ENCODE data around the gene UNC5A.

UNC5A gene

DNA sequence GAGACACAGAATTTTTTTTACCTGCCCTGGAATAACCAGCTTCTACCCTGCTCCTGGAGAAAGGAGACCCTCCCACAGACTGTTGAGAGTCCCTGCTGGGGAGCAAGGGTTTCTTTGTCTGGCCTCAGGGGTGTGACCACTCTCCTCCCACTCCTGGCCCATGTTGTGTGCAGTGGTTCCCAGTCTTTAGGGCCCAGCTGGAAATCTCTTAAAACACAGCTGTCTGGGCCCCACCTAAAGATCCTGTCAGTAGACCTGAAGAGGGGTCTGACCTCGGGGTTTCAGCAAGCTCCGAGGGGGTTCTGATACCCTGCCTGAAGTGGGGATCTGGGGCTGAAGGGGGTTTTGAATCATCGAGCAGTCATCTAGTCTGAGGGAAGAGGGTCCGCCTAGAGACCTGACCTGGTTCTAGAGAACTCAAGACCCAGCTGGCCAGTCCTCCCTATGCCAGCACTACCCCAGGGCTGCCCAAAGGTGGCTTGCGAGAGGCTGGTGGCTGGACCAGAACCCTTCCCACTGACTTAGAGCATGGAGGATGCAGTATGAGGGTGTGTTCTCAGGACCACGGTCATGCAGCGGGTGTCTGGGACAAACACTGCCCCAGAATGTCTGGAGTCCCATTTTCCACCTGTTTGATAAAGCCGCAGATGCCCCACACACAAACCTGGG, 8.1 kb upstream of the UNC5A start:
- no peak for DNase-seq

DNA sequence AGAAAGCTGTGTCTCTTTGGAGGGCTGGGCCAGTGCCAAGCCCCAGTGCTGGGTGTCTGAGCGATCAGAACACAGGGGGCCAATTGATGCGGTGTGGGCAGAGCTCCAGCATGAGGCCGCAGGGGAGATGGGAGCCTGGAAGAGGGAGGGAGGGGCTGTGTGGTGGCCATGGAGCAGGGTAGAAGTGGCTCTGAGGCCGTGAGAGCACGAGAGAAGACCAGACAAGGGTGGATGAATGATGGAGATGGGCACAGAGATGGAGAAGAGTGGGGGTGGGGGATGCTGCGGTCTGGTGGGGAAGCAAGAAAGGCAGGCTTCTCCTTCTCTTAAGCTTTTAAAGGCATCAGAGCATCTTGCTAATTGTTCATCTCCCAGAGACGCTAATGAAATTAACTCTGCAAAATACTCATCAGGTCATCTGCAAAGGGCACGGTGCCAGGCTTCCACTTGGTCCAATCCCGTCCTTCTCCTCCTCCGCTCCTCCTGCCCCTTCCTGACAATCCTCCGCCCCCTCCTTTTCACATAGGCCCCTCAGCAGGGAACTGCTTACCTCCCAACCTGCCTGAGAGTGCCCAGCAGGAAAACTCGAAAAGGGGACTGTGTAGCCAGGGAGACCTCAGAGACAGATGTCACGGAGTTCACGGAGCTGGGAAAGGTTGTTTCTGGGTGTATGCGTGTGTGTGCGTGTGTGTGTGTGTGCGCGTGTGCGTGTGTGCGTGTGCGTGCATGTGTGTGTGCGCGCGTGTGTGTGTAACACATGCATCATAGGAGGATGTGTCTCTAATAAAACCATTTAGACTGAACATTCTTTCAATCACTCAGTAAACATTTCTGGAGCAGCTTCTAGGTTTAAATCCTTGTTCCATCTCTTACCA, 7.1 kb upstream of the UNC5A start:
- no peak for DNase-seq

DNA sequence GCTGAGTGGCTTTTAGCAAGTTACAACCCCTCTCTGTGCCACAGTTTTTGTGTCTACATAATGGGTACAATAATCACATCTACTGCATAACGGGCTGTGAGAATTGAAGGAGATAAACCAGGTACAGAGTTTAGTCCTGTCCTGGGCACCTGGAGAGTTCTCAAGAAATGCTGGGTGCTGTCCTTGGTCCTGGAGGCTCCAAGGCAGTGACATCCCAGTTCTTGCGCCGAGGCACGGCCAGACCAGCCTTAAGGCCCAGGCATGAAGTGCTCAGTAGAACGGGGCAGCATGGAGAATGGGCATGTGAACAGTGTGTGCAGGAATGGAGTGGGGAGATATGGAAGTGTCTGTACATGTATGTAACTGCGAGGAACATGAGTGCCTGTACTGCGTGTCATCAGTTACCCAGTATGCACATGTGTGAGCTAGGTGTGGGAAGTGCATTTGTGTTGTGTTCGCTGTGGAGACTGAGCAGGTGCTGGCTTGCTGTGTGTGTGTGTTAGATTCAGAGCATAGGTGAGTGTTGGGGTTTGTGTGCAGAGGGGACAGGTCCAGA, 6.3 kb upstream of the UNC5A start:
- no peak for DNase-seq

DNA sequence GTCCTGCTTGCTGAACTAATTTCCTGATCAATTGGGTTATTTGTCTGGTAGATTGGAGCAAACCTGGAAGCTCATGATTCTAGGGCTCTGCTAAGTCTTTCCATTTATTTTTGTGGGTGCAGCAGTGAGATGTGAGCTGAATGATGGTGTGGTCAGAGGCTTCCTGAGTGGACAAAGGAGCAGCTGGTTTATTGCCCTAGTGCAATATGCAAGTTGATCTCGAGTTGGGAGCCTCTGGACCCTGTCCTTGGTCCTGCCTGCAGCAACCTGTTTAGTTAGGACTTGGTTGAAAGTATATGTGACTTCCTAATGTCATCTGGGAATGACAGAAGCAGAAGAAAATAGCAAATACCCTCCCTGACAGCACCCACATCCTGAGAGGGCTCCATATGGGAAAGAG, 4.2 kb upstream of the UNC5A start:
- no peak for DNase-seq

DNA sequence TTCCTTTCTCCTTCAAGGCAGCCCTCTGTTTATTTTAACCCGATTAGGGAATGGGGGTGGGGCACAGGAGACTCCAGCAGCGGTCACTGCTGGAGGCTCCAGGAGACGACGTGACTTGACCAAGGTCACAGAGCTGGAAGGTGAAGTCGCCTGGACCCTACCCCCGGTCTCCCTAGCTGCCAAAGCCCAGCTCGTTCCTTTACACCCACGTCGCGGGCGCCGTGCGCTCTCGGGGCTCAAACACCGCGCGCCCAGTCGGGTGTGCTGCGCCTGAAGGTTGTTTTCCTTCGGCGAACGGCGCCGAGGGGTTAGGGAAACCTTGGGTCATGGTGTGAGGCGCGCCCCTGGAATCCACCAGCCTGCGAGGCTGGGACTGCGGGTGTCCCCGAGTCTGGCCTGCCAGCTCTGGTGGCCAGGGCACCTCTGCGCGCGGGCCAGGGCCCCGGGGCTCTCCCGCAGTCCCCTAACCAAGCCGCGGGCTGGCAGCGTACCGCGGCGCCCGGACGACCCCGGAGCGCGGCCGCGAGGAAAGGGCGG, 747 bp upstream of the UNC5A start:
- DNase-seq, result no peak

DNA sequence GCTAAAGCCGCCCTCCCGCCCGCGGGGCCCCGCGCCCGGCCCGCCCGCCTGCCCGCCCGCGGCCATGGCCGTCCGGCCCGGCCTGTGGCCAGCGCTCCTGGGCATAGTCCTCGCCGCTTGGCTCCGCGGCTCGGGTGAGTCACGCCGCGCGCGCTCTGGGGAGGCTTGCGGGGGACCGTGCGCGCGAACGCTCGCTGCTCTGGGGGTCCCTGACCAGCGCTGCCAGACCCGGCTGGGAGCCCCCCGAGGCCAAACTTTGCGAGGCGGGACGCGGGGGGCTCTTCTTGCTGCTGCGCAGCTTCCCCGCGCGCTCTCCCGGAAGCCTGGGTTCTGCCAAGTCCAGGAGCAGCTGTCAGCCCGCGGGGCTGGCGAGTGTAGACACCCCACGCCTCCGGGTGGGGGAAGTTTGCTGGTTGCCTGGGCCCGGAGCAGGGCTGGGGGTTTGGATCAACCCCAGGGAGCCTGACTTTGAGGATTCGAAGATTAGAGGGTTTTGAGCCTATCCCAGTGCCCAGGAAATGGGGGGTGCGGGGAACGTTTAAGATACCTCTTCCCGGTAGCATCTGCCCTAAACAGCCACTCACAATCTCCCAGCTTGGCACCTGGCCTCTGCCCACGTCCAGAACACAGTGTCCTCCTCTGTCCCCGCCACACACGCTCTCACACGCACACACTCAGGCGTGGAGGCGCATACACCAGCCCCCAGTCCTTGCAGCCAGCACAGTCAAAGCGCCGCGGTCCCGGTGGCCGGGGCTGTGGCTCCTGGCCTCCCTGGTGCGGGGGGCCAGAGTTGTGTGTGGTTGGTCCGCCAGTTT, 535 bp downstream of the UNC5A start:
- DNase-seq, result no peak

DNA sequence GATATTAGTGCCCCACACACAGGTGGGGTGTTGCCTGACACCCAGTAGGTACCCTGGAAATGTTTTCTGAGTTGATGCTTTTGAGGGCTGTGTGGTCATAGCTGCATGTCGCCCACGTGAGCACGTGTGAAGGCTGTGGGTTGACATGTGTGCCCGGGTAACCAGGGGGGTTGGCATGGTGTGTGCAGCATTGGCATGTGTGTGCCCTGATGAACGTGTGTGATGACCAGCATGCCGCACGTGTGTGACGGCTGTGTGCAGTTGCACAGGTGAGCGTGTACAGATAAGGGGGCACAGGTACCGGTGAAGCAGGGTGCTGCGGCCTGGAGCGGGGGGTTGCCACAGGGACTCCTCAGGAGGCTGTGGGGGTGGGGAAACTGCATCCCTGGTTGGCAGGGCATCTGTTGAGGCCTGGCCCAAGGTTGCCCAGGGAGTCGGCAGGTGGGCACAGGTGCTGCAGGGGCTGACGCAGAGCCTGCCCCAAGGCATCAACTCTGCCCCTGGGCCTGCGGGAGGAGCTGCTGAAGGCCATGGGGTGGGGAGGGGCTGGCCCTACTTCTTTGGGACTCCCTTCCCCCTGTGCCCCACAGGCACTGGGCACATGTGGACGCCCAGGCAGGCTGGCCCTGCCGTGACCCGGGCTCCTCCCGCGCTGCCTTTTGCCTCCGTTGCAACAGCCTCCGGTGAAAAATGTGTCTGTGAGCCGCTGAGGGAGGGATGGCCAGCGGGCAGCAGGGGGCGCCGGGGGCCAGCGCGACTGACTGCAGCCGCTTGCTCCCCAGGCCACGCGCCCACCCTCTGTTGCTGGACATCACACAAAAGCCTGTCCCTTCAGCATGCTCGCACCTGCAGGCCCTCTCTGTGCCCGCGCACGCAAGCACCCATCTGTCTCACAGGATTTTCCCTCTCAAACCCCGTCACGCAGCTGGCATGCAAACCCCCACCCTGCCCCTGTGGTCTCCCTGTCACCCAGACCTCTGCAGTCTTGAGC, 2.2 kb downstream of the UNC5A start:
- no peak for DNase-seq

DNA sequence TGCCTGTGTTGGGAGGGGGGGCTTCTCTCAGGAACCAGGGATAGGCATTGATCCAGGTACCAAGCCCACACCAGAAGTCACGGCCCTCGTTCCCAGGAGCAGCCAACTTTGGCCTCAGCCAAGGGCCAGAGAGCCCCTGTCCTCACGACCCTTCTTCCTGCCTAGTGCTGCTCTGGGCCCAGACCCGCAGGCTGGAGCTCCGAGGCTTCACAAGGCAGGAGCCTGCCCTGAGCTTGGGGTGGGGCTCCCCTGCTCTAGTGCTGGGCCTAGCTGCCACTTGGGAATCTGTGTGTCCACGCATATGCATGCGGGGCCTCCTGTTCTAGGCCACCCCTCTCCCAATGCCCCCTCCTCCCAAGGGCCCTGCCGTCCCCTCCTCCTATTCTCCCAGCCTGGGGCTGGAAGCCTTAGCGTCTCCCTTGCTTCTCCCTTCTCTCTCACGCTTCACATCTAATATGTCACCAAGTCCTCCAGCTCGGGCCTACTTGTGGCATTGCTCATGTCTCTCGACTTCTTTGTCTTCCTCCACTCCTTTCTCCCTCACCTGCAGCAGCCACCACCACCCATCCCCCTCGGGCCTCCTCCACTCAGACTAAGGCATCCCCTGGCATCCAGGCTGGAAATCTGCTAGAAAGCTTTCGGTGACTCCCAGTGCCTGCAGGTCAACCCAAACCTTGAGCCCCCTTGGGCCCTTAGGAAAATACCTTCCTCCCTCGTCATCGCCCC, 3.4 kb downstream of the UNC5A start:
- no peak for DNase-seq

DNA sequence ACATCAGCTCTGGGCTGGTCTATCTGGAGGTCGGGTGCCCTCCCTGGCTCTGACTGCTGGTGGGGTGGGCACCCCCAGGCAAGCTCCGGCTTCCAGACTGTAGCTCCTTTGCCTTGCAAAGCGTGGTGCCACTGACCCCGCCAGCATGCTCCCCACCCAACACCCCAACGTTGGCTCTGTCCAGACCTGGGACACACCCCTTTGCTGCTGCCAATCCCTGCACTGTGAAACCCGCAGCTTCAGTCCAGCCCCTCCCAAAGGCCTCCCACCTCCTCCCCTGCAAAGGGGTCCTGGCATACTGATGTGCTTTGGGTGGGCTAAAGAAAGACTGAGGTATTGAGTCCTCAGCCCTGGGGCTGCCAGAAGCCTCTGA, 3.9 kb downstream of the UNC5A start:
- no peak for DNase-seq

DNA sequence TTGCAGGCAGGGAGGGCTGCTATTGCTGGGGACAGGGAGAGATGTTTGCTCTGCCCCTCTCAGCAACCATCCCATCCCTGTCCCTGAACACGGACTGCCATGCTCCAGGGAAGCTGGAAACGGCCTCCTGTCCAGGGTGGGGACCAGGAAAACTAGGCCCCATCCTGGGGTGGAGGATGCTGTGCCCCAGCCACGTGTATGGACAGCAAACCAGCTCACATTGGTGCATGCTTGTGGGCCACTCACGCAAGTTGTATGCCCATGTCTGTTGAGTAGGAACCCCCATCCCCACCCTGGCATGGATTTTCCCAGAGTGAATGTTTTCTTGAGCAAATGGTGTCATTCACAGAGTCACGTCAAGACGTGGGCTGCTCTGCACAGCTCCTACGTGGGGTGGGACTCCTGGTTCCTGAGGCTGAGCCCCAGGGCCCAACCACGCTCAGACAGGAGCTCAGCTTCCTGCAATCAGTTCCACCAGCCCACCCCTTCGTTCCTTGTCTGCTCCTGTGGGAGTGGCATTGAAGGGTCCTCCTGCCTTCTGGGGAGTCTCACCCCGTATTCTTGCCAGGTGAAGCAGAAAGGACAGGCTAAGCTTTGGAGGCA, 4.6 kb downstream of the UNC5A start:
- DNase-seq, result no peak

DNA sequence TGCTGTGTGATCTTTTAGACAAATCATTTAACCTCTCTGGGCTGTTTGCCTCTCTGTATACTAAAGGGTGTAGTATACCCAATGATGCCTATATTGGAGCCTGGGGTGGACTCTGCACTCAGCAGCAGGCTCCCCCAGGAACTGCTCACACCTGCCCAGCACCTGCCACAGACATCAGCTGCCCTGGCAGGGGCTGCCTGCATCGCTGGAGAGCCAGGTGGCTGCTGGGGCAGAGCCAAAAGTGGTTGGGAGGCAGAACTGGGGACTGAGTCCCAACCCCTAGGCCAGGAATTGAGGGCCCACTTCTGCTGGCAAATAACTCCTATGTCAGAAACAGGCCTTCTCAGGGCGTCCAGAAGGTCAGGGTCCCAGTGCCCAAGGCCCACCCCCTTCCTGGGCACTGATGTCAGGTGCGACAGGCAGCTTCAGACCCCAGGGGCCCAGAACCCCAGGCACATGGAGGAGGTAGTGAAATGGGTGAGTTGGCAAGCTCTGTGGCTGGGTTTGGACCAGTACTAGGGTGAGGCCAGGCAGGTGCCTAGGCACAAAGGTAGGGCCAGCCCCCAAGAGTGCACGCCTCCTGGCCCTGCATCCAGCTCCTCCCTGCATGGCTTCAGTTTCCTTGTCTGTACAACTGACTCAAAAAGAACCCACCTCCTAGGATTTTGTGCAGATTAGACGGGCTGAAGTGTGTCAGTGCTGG, 5.8 kb downstream of the UNC5A start:
- no peak for DNase-seq

DNA sequence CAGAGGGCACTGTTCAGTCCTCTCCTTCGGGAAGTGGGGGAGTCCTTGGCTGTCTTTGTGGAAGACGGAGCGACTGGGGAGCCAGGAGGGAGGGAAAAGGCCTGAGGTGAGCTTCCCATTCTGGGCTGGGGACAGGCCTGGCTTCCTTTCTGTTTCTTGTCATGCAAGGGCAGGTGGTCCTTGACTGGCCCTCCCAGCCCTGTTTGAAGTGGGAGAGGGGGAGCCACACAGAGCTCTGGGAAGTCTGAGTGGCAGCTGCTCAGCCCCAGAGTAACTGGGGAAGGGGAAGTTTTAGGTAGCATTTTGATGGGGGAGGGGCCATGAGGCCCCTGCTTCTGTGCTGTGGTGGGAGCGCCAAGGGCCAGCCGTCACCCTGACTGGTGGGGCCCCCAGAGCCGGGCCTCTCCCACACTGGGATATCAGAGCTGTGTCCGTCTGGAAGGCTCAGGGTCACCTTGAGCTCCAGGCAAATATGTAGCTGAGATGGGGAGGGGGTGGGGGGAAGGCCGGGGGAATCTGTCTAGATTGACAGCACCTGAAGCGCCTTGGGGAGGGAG, 6.5 kb downstream of the UNC5A start:
- DNase-seq, result no peak

DNA sequence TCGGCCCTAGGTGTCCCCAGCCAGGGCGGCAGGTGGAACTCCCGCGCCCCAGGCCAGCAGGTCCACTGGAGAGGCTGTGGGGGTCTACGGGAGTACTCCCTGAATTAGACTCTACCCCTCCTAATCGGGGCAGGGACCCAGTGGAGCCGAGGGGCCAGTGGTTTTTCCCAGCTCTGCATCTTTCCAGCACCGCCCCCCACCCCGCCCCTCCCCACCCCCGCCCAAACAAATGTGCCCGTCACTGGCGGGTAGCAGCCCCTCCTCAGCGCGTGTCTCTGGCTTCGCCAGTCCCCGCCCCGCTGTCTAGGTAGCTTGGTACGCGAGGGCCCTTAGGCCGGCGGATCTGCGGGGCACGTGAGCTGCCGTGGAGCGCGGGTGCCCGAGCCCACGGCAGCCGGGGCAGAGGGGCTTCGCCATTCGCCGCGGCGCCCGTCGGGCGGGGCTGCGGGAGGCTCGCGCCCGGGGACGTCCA, 7.0 kb downstream of the UNC5A start:
- no peak for DNase-seq

DNA sequence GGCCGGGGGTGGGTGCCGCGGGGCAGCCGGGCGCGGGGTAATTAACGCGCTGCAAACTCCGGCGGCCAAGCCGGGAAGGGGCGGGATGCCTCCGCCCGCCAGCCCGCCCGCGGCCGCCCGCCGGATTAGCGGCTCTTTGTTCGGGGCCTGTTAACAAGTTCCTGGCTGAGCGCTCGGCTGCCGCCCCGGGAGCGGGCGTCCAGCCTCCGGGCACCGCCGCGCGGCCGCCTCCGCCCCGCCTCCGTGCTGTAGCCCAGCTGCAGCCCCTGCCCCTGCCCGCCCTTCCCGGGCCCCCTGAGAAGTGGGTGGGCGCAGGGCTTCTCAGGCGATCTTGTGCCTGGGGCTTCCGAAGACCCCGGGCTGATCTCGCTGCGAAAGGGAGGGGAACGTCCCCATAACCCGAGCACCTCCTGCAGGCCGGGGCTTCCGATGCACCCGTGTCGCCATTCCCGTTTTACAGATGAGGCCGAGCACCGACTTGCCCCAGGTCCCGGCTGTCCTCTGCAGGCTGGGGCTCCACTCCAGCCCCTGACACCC, 7.5 kb downstream of the UNC5A start:
- peak; percentile 24 for DNase-seq

DNA sequence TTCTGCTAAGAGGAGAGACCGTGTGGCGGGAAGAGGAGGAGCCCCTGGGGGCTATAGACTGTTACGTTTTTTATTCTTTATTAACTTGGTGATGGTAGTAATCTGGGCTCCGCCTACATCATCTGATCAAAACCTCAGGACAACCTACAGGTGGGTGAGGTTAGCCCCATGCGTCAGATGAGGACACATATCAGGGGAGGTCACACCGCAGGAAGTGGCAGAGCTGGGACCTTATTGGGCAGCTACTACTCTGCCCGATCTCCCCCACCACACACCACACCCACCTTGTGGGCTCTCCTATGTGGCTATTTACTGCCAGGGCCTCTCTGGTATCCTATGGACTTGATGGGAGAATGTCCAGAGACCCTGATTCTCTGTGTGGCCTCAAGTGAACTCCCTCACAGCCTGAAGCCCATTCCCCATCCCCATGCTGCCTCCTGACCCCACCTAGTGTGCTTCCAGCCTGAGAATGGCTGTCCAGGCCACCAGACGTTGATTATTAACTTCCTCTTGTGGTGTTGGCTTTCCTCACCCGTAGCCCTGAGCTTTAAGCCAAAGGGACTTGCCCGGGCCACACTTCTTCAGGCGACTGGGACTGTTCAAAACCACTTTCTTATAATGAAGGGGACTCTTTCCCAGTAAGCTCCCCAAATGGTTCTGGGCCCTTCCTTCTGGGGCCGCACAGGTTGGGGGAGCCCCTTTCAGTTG, 8.2 kb downstream of the UNC5A start:
- peak; percentile 37 for DNase-seq

DNA sequence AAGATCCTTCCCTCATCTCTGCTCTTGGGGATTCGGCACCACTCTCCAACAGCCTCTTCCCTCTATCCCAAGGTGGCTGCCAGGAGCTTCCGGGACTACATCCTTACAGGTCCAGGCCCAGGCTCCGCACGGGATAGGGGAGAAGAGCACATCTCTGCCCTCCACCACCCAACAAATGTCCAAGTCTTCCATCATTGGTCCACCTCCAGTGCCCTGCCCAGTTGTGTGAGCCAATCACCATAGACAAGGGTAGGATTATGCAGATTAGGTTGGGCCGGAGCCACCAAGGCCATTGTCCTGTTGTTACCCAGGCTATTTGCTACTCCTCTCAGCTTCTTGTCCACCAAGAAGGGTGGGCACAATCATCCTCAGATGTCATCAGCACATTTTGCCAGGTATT, 9.1 kb downstream of the UNC5A start:
- DNase-seq, result no peak

DNA sequence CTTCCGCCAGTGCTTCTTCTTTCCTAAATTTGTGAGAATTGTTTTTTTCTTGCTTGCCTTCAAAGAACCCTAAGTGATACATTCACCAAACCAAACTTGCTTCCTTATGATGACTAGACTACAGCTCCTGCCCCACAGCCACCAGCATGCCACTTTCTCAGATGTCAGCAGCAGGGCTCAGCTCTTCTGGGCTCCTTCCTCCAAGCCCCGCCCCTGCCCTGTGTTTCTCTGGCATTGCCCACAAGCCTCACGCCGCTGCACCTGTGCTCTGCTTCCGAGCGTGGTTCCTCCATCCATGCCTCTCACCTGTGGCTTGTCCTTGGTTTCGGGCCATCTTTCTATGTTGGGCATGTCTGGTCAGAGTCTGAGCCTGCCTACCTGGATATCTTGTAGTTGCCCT, 10.6 kb downstream of the UNC5A start:
- no peak for DNase-seq

DNA sequence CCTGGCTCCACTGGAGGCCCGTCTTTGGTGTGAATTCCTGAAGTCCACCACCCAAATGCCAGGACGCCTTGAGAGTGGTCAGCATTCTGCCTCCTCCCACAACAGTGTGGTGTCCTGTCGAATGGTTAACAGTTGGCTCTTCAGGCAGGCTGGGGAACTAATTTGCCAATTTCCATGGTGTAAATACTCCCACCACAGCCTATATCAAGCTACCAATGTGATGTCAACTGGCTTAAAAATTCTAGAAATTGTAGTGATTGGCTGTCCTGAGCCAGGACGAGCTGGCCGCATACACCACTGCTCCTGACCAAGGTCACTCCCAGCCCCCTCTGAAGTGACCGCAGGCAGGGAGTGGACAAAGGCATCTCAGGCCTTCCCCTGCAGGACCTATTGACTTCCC, 11.1 kb downstream of the UNC5A start:
- DNase-seq, result no peak

All from activated CD4-positive, alpha-beta T cell treated with anti-CD3 and anti-CD28 coated beads, Interleukin-10, Interleukin-2, amounts not matched to agents 100 ng/mL and 50 ng/mL, durations not matched to agents 16 hours and 8 hours (primary cell).